ENCODE measurements around the gene RHOV. TPM values are rescaled to one million over a fixed set of nuclear protein-coding genes. Genes with fewer than 3 reads are reported as not detected.

The RHOV gene
- total RNA-seq, 1 experiment from 2014 or later, result 0.51 TPM

- DNase-seq (ENCODE audit: low read depth), result no peak
- in situ Hi-C loops (cut with HindIII; ENCODE audit: low pct_unique_long_range_greater_than_20kb, low sequenced_read_pairs), result no loop called here
Measured at GRCh38 chr15:40828447-40829036, 45.5 kb downstream of the RHOV start, which contains the start of gene PPP1R14D. TSS of gene PPP1R14D (minus strand) at chr15:40828708. CDS start at chr15:40828641, 67 bp downstream.

DNA sequence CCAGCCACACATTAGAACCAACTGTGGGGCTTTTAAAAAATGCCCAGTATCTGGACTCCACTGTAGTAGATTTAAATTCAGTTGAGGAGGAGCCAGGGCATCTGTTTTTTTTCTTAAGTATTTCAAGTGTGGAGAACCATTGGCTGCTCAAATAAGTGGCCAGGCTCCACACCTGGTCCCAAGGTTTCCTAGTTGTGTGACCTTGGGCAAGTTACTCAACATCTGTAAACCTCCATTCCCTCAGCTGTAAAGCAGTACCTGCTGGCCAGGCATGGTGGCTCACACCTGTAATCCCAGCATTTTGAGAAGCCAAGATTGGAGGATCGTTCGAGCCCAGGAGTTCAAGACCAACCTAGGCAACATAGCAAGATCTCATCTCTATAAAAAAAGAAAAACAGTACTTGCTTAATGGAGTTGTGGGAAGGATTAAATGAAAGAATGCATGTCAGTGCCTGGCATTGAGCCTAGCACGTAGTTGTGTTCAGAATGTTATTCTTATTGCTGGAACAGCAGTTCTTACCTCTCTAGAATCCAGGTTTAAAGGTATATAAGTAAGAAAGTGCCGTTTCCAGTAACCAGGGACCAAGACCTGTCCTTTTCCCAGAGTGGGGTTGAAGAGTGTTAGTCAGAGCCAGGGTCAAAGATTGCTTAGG is 47.5 kb downstream of the RHOV start:
- DNase-seq (ENCODE audit: low read depth), result no peak
- in situ Hi-C loops (cut with HindIII; ENCODE audit: low pct_unique_long_range_greater_than_20kb, low sequenced_read_pairs), result no loop called here

- in situ Hi-C loops (cut with HindIII; ENCODE audit: low pct_unique_long_range_greater_than_20kb, low sequenced_read_pairs), result no loop called here
- peak; percentile 61 for DNase-seq (ENCODE audit: low read depth)
Measured at GRCh38 chr15:40825661-40826422, 48.2 kb downstream of the RHOV start.

DNA sequence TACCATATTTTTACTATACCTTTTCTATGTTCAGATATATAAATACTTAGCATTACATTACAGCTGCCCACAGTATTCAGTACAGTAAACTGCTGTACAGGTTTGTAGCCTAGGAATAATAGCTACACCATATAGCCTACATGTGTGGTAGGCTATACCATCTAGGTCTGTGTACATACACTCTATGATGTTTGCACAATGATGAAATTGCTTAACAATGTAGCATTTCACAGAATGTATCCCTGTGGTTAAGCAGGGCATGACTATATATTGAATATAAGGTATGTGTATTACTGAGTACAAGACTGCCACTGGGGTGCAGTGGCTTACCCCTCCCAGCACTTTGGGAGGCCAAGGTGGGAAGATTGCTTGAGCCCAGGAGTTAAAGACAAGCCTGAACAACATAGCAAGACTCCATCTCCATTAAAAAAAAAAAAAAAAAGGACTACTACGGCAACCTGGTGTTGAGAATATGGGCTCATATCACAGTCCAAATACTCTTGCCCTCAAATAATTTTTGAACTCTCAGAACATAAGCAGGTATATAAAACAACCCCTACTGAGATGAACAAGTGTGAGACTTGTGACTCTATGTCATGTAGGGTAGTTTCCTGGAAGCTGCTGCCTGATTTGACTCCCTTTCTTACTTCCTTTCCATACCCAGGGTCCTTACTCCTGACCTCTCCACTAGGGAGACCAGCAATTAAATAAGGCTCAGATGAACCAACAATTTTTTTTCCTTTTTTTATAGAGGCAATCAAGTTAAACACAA is 50.3 kb downstream of the RHOV start:
- in situ Hi-C loops (cut with HindIII; ENCODE audit: low pct_unique_long_range_greater_than_20kb, low sequenced_read_pairs), result no loop called here
- DNase-seq (ENCODE audit: low read depth), result no peak

Other genes with a start within 250 kb of the RHOV start
- gene RAD51, start 179.1 kb downstream of the RHOV start, total RNA-seq (2014; rRNA removed; shearing (Covaris generic); ENCODE audit: low replicate concordance), result 22.3 and 34.0 TPM in 2 replicates
- gene RMDN3, start 119.0 kb downstream of the RHOV start, total RNA-seq (2014; rRNA removed; shearing (Covaris generic); ENCODE audit: low replicate concordance), result 27.7 and 29.0 TPM in 2 replicates
- 73.4 and 105 TPM in 2 replicates for gene GCHFR, start 110.2 kb downstream of the RHOV start, total RNA-seq (2014; rRNA removed; shearing (Covaris generic); ENCODE audit: low replicate concordance)
- gene C15orf62, start 104.3 kb downstream of the RHOV start, total RNA-seq (2014; rRNA removed; shearing (Covaris generic); ENCODE audit: low replicate concordance), result 0.27 and 0.64 TPM in 2 replicates
- 88.7 and 100 TPM in 2 replicates for gene ZFYVE19, start 67.1 kb downstream of the RHOV start, total RNA-seq (2014; rRNA removed; shearing (Covaris generic); ENCODE audit: low replicate concordance)
- gene DNAJC17, start 66.8 kb downstream of the RHOV start, total RNA-seq (2014; rRNA removed; shearing (Covaris generic); ENCODE audit: low replicate concordance), result 51.3 and 103 TPM in 2 replicates
- not detected in 2 replicates for gene PPP1R14D, start 45.5 kb downstream of the RHOV start, total RNA-seq (2014; rRNA removed; shearing (Covaris generic); ENCODE audit: low replicate concordance)
- 19.5 and 29.7 TPM in 2 replicates for gene SPINT1, start 30.2 kb downstream of the RHOV start, total RNA-seq (2014; rRNA removed; shearing (Covaris generic); ENCODE audit: low replicate concordance)
- gene VPS18, start 20.2 kb upstream of the RHOV start, total RNA-seq (2014; rRNA removed; shearing (Covaris generic); ENCODE audit: low replicate concordance), result 20.5 and 23.9 TPM in 2 replicates
- 0.07 TPM in 1 of 2 replicates, not detected in the other for gene DLL4, start 55.1 kb upstream of the RHOV start, total RNA-seq (2014; rRNA removed; shearing (Covaris generic); ENCODE audit: low replicate concordance)
- gene CHAC1, start 79.2 kb upstream of the RHOV start, total RNA-seq (2014; rRNA removed; shearing (Covaris generic); ENCODE audit: low replicate concordance), result 11.9 and 12.7 TPM in 2 replicates
- gene INO80, start 242.0 kb upstream of the RHOV start, total RNA-seq (2014; rRNA removed; shearing (Covaris generic); ENCODE audit: low replicate concordance), result 41.1 and 45.9 TPM in 2 replicates